Tibial nerve (tissue), 3 donors: ENCODE measurements around the gene ARHGEF37.

ENCODE experiments used
- CTCF ChIP-seq, 5 experiments: fragments of 200-600 bp in 3 of 5; fragments of 450-650 bp in 2 of 5; sonication (generic) in 3 of 5; IDR thresholded peaks; one replicate each; pipeline ENCODE4 v1.5.1; 2016 to 2019; ENCODE audit warnings: antibody characterized with exemption in 5 of 5, mild to moderate bottlenecking in 3 of 5, moderate library complexity in 2 of 5
- POLR2A ChIP-seq, 2 donors: fragments of 450-650 bp; IDR thresholded peaks; one replicate each; pipeline ENCODE4 v1.6.1; 2017; ENCODE audit warnings: antibody characterized with exemption in 2 of 2, mild to moderate bottlenecking in 2 of 2, moderate library complexity in 2 of 2

- no peak for TF ChIP-seq CTCF (IDR thresholded peaks at IDR 0.05)
- no peak for TF ChIP-seq POLR2A (IDR thresholded peaks at IDR 0.05)
Measured at GRCh38 chr5:149603920-149604319, 22.6 kb downstream of the ARHGEF37 start.
